ENCODE data around the gene KIR2DL3.
"Not testable (repeated sequence)": the region's sequence is repeated elsewhere in the genome, so short reads cannot be mapped to it uniquely, and the experiment has no call there.

DNA sequence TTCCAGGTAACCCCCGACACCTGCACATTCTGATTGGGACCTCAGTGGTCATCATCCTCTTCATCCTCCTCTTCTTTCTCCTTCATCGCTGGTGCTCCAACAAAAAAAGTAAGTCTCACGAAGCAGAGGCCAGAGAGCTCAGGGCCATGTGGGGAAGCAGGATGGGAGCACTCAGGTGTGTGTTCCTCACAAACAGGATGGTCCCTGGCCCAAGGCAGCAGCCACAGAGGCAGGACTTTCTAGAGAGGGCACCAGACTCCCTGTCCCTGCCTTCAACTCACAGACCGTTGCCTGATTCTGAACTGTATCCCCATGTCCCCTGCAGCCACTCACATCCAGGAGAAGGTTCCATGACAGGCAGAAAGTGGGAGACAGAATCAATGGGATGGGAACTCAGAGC lies 44.6 kb downstream of the KIR2DL3 start:
- TF ChIP-seq, protein P1, sequence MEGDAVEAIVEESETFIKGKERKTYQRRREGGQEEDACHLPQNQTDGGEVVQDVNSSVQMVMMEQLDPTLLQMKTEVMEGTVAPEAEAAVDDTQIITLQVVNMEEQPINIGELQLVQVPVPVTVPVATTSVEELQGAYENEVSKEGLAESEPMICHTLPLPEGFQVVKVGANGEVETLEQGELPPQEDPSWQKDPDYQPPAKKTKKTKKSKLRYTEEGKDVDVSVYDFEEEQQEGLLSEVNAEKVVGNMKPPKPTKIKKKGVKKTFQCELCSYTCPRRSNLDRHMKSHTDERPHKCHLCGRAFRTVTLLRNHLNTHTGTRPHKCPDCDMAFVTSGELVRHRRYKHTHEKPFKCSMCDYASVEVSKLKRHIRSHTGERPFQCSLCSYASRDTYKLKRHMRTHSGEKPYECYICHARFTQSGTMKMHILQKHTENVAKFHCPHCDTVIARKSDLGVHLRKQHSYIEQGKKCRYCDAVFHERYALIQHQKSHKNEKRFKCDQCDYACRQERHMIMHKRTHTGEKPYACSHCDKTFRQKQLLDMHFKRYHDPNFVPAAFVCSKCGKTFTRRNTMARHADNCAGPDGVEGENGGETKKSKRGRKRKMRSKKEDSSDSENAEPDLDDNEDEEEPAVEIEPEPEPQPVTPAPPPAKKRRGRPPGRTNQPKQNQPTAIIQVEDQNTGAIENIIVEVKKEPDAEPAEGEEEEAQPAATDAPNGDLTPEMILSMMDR (IDR thresholded peaks at IDR 0.05): not testable (repeated sequence)
- not testable (repeated sequence) for TF ChIP-seq POLR2A, EP300 (IDR thresholded peaks at IDR 0.05)
